Measurements from ENCODE around the gene TNRC6C. TPM values are rescaled to one million over a fixed set of nuclear protein-coding genes. Genes with fewer than 3 reads are reported as not detected.

TNRC6C gene, protein sequence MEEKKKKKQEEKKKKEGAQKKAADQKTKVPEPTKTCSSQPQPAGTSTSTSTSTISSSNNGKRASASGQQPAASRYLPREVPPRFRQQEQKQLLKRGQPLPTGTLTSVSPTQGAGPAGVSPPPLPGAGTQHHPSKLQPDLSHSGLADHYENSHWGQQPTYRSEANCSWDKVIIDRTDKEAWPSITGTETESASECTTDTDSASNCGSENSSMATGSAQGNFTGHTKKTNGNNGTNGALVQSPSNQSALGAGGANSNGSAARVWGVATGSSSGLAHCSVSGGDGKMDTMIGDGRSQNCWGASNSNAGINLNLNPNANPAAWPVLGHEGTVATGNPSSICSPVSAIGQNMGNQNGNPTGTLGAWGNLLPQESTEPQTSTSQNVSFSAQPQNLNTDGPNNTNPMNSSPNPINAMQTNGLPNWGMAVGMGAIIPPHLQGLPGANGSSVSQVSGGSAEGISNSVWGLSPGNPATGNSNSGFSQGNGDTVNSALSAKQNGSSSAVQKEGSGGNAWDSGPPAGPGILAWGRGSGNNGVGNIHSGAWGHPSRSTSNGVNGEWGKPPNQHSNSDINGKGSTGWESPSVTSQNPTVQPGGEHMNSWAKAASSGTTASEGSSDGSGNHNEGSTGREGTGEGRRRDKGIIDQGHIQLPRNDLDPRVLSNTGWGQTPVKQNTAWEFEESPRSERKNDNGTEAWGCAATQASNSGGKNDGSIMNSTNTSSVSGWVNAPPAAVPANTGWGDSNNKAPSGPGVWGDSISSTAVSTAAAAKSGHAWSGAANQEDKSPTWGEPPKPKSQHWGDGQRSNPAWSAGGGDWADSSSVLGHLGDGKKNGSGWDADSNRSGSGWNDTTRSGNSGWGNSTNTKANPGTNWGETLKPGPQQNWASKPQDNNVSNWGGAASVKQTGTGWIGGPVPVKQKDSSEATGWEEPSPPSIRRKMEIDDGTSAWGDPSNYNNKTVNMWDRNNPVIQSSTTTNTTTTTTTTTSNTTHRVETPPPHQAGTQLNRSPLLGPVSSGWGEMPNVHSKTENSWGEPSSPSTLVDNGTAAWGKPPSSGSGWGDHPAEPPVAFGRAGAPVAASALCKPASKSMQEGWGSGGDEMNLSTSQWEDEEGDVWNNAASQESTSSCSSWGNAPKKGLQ (N-terminal part only)
- total RNA-seq = 6.5 and 9.1 TPM in 2 replicates

DNA sequence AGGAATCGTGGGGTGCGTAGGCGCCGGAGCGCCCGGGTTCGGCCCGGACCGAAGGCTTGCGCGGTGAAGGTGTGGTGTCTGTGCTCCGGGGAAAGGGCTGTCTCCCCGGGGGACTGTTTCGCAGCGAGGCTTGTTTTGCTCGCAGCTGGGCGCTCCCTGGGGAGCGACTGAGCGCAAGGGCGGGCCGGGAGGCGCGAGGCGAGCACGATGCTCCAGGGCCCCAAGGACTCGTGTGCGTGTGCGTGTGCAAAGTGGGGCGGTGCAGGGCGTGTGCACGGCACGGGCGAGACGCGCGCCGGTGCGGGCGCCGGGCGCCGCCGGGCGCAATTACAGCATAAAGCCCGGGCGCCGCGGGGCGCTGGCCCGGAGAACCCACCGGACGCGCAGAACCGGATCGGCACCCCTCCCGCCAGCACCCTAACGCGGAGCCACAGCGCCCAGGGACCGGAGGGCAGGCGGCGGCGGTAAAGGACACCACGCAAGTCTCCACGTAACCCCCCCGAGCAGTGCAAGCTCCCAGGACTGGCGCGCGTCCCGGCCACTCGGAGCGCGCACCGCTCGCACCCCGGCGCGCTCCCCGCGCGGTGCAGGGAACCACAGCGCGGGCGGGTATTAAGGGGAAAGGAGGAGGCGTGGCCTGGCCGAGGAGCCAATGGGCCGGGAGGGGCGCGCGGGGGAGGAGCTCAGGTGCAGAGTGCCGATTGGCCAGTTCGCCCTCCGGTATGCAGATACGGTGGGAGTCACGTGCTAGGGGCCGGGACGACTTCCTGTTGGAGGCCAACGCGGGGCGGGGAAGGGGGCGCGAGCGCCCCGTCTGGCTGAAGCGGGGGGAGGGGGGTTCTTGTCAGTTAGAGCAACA, at the start of gene TNRC6C:
TNRC6C (plus strand) TSS at position 847 of the 859 bp plus-strand sequence. CDS start 45,504 bp downstream, outside the sequence.
- peak; percentile 96 for DNase-seq (ENCODE audit: low read depth, low spot score)

GRCh38 chr17:77909236-77909635, 49.3 kb upstream of the TNRC6C start:
- DNase-seq (ENCODE audit: low read depth, low spot score) = no peak

GRCh38 chr17:77909816-77910215, 48.7 kb upstream of the TNRC6C start:
- DNase-seq (ENCODE audit: low read depth, low spot score) = no peak

- no peak for DNase-seq (ENCODE audit: low read depth, low spot score)
Measured at GRCh38 chr17:77914385-77915254, 43.9 kb upstream of the TNRC6C start.

DNA sequence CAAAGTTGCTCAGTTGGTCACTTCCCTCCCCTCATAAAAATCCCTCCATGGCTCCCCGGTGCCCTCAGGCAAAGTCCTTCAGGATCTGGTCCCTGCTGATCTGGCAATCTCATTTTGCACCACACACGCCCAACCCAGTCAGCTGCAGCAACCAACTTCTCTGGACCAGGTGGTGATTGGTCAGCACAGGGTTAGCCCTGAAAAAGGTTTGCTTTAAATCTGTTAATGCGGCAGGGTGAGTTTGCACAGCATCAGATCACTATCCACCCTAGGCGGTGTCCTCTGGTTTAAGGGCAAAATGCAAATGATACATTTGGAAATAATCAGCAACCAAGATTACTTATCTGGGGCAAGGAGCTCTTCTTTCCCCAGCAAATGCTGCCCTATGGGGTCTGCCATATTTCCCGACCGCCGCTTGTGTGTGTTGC, 42.9 kb upstream of the TNRC6C start:
- no peak for DNase-seq (ENCODE audit: low read depth, low spot score)

GRCh38 chr17:77916264-77916663, 42.2 kb upstream of the TNRC6C start:
- no peak for DNase-seq (ENCODE audit: low read depth, low spot score)

DNA sequence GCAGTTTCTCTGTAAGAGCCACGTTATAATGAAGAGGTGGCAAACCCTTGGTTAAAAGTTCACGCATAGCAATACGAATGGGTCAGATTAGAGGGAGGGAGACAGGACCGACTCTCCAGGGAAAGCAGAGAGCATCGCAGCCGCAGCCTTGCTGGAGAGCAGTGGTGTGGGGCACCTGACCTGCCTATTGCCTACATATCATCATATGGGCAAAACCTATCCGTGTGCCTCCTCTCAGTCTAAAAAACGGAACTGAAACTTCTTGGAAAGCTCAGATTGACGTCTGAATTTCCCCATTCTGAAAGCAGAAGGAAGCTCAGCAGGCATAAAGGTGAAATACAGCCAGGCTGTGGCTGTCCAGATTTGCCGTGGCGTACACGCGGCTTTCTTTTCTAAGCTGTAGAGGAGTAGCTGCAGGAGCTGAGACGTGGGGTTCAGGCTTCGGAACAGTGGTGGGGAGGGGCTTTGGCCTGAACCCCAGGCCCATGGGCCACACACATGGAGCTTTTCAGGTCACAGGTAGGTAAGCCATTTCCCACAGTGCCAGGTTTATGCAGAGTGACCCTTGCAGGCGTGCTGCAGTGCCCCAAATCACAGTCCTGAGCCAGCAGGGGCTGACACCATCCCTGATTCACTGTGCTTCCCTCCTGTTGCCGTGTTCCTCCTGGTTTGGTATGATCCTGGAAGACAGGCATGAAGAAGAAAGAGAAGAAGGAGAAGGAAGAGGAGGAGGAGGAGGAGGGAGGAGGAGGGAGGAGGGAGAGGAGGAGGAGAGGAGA, 41.6 kb upstream of the TNRC6C start:
- no peak for DNase-seq (ENCODE audit: low read depth, low spot score)

- DNase-seq (ENCODE audit: low read depth, low spot score) = no peak
Measured at GRCh38 chr17:77919276-77919675, 39.2 kb upstream of the TNRC6C start.

DNA sequence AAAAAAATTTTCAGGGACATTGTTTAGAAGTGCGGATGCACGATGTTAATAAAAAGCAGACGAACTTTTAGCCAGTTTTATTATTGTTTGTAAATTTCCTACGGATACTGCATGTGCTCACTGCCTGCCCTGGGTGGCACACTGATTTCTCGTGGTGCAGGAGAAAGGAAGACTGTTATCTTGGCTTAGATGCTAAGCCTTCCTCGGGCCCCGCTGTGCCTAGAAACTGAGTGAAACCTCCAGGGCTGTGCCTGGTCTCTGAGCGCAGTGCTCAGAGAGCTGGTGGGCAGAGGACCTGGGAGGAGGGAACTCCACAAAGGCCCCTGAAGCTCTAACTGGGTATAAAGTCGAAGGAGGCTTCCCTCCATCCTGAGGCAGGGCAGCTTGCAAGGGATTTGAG, 35.4 kb upstream of the TNRC6C start:
- no peak for DNase-seq (ENCODE audit: low read depth, low spot score)

- DNase-seq (ENCODE audit: low read depth, low spot score) = no peak
Measured at GRCh38 chr17:77923776-77924513, 34.6 kb upstream of the TNRC6C start.

- DNase-seq (ENCODE audit: low read depth, low spot score) = no peak
Measured at GRCh38 chr17:77924757-77925336, 33.7 kb upstream of the TNRC6C start.

DNA sequence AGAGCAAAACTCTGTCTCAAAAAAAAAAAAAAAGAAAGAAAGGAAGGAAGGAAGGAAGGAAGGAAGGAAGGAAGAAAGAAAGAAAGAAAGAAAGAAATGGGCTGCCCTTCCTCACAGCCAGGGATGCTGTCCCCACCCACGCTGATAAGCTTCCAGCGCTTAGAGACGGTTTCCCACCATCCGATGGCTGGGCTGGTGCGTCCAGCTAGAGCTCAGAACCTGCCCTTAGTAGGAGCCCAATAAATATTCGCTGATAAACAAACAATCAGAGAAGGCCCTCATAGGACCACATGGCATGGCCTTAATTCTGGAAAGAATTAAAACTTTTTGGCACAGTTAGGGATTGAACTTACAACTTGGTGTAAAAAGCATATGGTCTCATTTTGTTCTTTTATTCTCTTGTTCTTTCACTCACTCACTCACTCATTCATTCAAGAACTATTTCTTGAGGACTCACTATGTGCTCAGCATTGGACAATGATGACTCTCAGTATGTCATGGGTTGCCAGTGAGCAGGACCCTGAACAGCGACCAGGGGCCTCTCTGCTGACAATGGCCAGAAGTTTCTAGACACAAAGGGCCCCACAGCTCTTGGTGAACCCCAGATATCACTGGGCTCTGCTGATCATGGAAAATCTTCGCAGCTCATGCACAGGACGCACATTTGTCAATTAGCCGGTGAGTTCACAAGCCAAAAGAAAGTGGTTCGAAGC, 32.5 kb upstream of the TNRC6C start:
- DNase-seq (ENCODE audit: low read depth, low spot score) = no peak

DNA sequence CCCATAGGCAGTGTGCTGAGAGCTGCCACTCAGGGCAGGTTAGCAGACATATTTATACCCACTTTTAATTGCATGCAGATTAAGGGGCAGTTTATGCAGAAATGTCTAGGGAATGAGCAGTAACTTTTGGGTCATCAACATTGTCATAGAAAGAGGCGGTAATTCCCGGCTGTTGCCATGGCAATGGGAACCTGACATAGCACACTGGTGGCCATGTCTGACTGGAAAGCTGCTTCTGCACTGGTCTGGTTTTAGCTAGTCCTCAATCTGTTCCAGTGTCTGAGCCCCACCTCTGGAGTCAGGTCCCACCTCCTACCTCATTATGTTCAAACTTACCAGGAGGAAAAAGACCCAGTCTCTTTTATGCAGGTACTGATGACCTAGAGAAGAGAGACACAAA, 31.5 kb upstream of the TNRC6C start:
- no peak for DNase-seq (ENCODE audit: low read depth, low spot score)

GRCh38 chr17:77927777-77928518, 30.6 kb upstream of the TNRC6C start:
- no peak for DNase-seq (ENCODE audit: low read depth, low spot score)

DNA sequence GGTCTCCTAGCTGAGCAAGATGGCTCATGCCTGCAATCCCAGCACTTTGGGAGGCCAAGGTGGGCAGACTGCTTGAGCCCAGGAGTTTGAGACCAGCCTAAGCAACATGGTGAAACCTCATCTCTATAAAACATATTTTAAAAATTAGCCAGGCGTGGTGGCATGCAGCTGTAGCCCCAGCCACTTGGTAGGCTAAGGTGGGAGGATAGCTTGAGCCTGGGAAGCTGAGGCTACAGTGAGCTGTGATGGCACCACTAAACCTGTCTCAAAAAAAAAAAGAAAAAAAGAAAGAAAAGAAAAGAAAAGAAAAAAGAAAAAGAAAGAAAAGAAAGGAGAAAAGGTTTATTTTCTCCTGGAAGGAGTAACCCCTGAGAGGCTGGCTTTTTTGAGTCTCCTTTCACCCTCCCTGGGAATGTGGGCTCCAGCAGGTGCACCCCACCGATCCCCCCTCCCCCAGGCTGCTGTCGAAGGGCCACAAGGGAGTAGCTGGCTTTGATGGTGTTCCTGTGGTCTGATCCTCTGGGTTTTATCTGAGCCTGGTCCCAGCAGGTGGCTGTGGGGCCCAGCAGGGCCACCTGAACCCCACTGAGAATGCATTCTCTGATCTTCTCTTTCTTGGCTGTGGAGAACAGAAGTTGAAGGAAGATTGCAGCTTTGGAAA, 29.9 kb upstream of the TNRC6C start:
- no peak for DNase-seq (ENCODE audit: low read depth, low spot score)

GRCh38 chr17:77929180-77929564, 29.3 kb upstream of the TNRC6C start:
- DNase-seq (ENCODE audit: low read depth, low spot score) = no peak

Data from pulmonary artery endothelial cell (primary cell).